Measurements from ENCODE around the gene GNG7.

GRCh38 chr19:2680808-2681207 lies 21.7 kb downstream of the GNG7 start:
- TF ChIP-seq CTCF (IDR thresholded peaks at IDR 0.05), result no peak
- TF ChIP-seq POLR2A (IDR thresholded peaks at IDR 0.05), result no peak

All from right lobe of liver (tissue), 4 donors.